MCF 10A (cell line): ENCODE data around the gene C19orf25. TPM values are rescaled to one million over a fixed set of nuclear protein-coding genes. Genes with fewer than 3 reads are reported as not detected.
A peak's percentile ranks its signal among the peaks of the same experiment; 100 is the strongest.

Source experiments
- BruUV-seq: library from RNA; stranded (reverse); fragments of 400-500 nt; replicated peaks from 2 replicates; lab custom pipeline; 2021; lab: Mats Ljungman, UMichigan
- CTCF ChIA-PET: fragments of 300-600 bp; sonication (Branson Sonifier 250); formaldehyde crosslinking; extraction: SDS; loops from one replicate; lab custom pipeline; 2021; ENCODE audit warnings: antibody characterized with exemption, inconsistent platforms; lab: Yijun Ruan, JAX
- POLR2A ChIA-PET: fragments of 300-600, 350-650 bp; sonication (Branson Sonifier 250); formaldehyde crosslinking; extraction: SDS; loops from one replicate; lab custom pipeline; 2020; ENCODE audit warnings: antibody characterized with exemption, inconsistent platforms; lab: Yijun Ruan, JAX
- DNase-seq: peaks from one replicate; pipeline ENCODE4 v3.0.0-alpha.2; 2018; ENCODE audit not compliant: unreplicated experiment
- H3K27ac Mint-ChIP-seq: one replicate; pipeline ENCODE4 v1.8.0; 2022; ENCODE audit warnings: mild to moderate bottlenecking, low read depth, mixed read lengths; ENCODE audit not compliant: unreplicated experiment
- H3K27me3 Mint-ChIP-seq: one replicate; pipeline ENCODE4 v1.8.0; 2022; ENCODE audit warnings: mixed read lengths; ENCODE audit not compliant: insufficient read depth, unreplicated experiment
- H3K36me3 Mint-ChIP-seq: one replicate; pipeline ENCODE4 v1.8.0; 2022; ENCODE audit warnings: mild to moderate bottlenecking, moderate library complexity, mixed read lengths; ENCODE audit not compliant: insufficient read depth, unreplicated experiment
- H3K4me1 Mint-ChIP-seq: one replicate; pipeline ENCODE4 v1.8.0; 2022; ENCODE audit warnings: mixed read lengths; ENCODE audit not compliant: insufficient read depth, unreplicated experiment
- H3K4me3 Mint-ChIP-seq: one replicate; pipeline ENCODE4 v1.8.0; 2022; ENCODE audit warnings: mild to moderate bottlenecking, moderate library complexity, mixed read lengths; ENCODE audit not compliant: unreplicated experiment
- H3K9me3 Mint-ChIP-seq: one replicate; pipeline ENCODE4 v1.8.0; 2022; ENCODE audit warnings: mixed read lengths; ENCODE audit not compliant: unreplicated experiment
- CTCF ChIP-seq: fragments of 200-600 bp; IDR thresholded peaks from one replicate; pipeline ENCODE4 v1.8.0; 2022; ENCODE audit warnings: antibody characterized with exemption, mild to moderate bottlenecking; ENCODE audit not compliant: unreplicated experiment
- intact Hi-C: fragments of 100-400 bp; cut with micrococcal nuclease; formaldehyde crosslinking; loops from 2 replicates; pipeline ENCODE4 v1.14.1; 2022
- total RNA-seq: library from RNA; stranded (reverse); gene quantifications from 2 replicates; pipeline ENCODE4 v1.2.3, GENCODE V29; 2022

C19orf25 gene
- total RNA-seq, 1 experiment from 2014 or later, result 40.5 TPM

GRCh38 chr19:1471010-1471514 lies 8.0 kb downstream of the C19orf25 start:
- no peak for TF ChIP-seq CTCF
- CTCF ChIA-PET, result interaction anchor here (0.9 kb wide), 1 partner anchor 75 kb away, joined by 3 read pairs; no protein-coding TSS in a partner anchor
- DNase-seq, result peak; percentile 35
- Mint-ChIP-seq H3K27me3 (no peaks in the 10 kb centered on the region), H3K27ac (no peak overlapping the region), H3K9me3 (no peaks in the 10 kb centered on the region), H3K4me3 (no peak overlapping the region), H3K4me1 (no peaks in the 10 kb centered on the region), H3K36me3 (peaks cover 23% of the 10 kb centered on the region)
- intact Hi-C loops, result no loop called here
- BruUV-seq, result no TSS peak
- POLR2A ChIA-PET, result interaction anchor here (0.6 to 1.2 kb wide), 2 partner anchors 10 to 675 kb away, joined by 3 to 4 read pairs; no protein-coding TSS in a partner anchor

GRCh38 chr19:1470305-1471009 lies 8.6 kb downstream of the C19orf25 start:
- ChIA-PET POLR2A (interaction anchor here (0.6 to 1.2 kb wide), 2 partner anchors 9 to 500 kb away, joined by 3 to 4 read pairs; no protein-coding TSS in a partner anchor), CTCF (no interaction called here)
- no peaks in the 10 kb centered on the region for H3K9me3 Mint-ChIP-seq
- no peaks in the 10 kb centered on the region for H3K4me1 Mint-ChIP-seq
- no peak overlapping the region for H3K27ac Mint-ChIP-seq
- peaks cover 17% of the 10 kb centered on the region for H3K36me3 Mint-ChIP-seq
- H3K27me3 Mint-ChIP-seq, result no peaks in the 10 kb centered on the region
- no TSS peak for BruUV-seq
- peak; percentile 36 for DNase-seq
- no peak for TF ChIP-seq CTCF
- intact Hi-C loops, result no loop called here
- H3K4me3 Mint-ChIP-seq, result peak overlapping the region; percentile 38

GRCh38 chr19:1470055-1470304 lies 9.0 kb downstream of the C19orf25 start:
- Mint-ChIP-seq H3K4me1 (no peaks in the 10 kb centered on the region), H3K4me3 (peak overlapping the region; percentile 38), H3K27ac (no peak overlapping the region), H3K9me3 (no peaks in the 10 kb centered on the region), H3K36me3 (peaks cover 20% of the 10 kb centered on the region), H3K27me3 (no peaks in the 10 kb centered on the region)
- TF ChIP-seq CTCF, result no peak
- ChIA-PET CTCF (no interaction called here), POLR2A (interaction anchor here (0.6 kb wide), 1 partner anchor 501 kb away, joined by 3 read pairs; no protein-coding TSS in a partner anchor)
- intact Hi-C loops, result no loop called here
- DNase-seq, result no peak
- BruUV-seq, result no TSS peak

GRCh38 chr19:1469255-1470054 lies 9.6 kb downstream of the C19orf25 start:
- no peak for DNase-seq
- intact Hi-C loops, result no loop called here
- ChIA-PET POLR2A (no interaction called here), CTCF (no interaction called here)
- Mint-ChIP-seq H3K9me3 (no peaks in the 10 kb centered on the region), H3K4me3 (peak overlapping the region; percentile 38), H3K27me3 (no peaks in the 10 kb centered on the region), H3K4me1 (no peaks in the 10 kb centered on the region), H3K36me3 (peaks cover 21% of the 10 kb centered on the region), H3K27ac (no peak overlapping the region)
- no TSS peak for BruUV-seq
- no peak for TF ChIP-seq CTCF
